ENCODE measurements around the gene SOWAHA. TPM values are rescaled to one million over a fixed set of nuclear protein-coding genes. Genes with fewer than 3 reads are reported as not detected.

The SOWAHA gene
- total RNA-seq, 1 donor = under 0.01 TPM

GRCh38 chr5:132840313-132840712 is 27.2 kb downstream of the SOWAHA start:
- no peaks in the 10 kb centered on the region for H3K79me2 ChIP-seq (ENCODE audit: insufficient read depth, low read length)
- H3K4me3 ChIP-seq (ENCODE audit: insufficient read depth, low read length) = no peak overlapping the region
- TF ChIP-seq CTCF (IDR thresholded peaks at IDR 0.05; ENCODE audit: extremely low read depth, low read depth, low read length) = no peak
- no peak overlapping the region for H3K27ac ChIP-seq (ENCODE audit: low read depth, low read length)
- H4K20me1 ChIP-seq (ENCODE audit: insufficient read depth, low read length) = no peaks in the 10 kb centered on the region
- peaks cover 24% of the 10 kb centered on the region for H3K4me1 ChIP-seq (ENCODE audit: insufficient read depth, low read length)
- no peak for DNase-seq (ENCODE audit: insufficient read length, low spot score, missing footprints)
- no peaks in the 10 kb centered on the region for H3K27me3 ChIP-seq (ENCODE audit: insufficient read depth, low read length)
- H3K4me2 ChIP-seq (ENCODE audit: insufficient read depth, low read length) = peak overlapping the region; percentile 37
- H3K36me3 ChIP-seq (ENCODE audit: insufficient read depth, low read length) = no peaks in the 10 kb centered on the region
- peak overlapping the region; percentile 74 for H2AFZ ChIP-seq (ENCODE audit: low read length)
- H3K9me3 ChIP-seq (ENCODE audit: low read depth, low read length) = no peaks in the 10 kb centered on the region

DNA sequence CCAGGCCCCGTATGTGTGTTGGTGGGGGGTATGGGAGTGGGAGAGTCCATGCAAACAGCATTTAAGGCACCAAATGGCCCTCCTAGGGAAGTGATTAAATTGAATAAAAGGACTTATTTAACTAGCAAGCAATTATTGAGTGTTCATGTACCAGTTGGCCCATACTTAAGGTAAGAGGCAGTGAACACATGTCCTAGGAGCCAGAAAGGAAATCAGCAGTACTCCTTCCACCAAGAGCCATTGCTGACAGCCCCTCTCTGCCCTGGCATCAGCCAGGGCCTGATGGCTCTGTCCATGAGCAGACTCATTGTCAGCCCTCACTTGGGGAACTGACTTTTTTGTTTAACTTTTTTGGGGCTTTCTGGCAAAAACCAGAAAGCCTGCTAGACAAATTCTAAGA is 27.8 kb downstream of the SOWAHA start:
- H3K36me3 ChIP-seq (ENCODE audit: insufficient read depth, low read length) = no peaks in the 10 kb centered on the region
- peak; percentile 48 for DNase-seq (ENCODE audit: insufficient read length, low spot score, missing footprints)
- no peak overlapping the region for H3K4me2 ChIP-seq (ENCODE audit: insufficient read depth, low read length)
- H3K9me3 ChIP-seq (ENCODE audit: low read depth, low read length) = no peaks in the 10 kb centered on the region
- no peaks in the 10 kb centered on the region for H4K20me1 ChIP-seq (ENCODE audit: insufficient read depth, low read length)
- no peak overlapping the region for H2AFZ ChIP-seq (ENCODE audit: low read length)
- TF ChIP-seq CTCF (IDR thresholded peaks at IDR 0.05; ENCODE audit: extremely low read depth, low read depth, low read length) = no peak
- no peaks in the 10 kb centered on the region for H3K27me3 ChIP-seq (ENCODE audit: insufficient read depth, low read length)
- no peaks in the 10 kb centered on the region for H3K79me2 ChIP-seq (ENCODE audit: insufficient read depth, low read length)
- H3K4me1 ChIP-seq (ENCODE audit: insufficient read depth, low read length) = peaks cover 24% of the 10 kb centered on the region
- H3K27ac ChIP-seq (ENCODE audit: low read depth, low read length) = no peak overlapping the region
- no peak overlapping the region for H3K4me3 ChIP-seq (ENCODE audit: insufficient read depth, low read length)

DNA sequence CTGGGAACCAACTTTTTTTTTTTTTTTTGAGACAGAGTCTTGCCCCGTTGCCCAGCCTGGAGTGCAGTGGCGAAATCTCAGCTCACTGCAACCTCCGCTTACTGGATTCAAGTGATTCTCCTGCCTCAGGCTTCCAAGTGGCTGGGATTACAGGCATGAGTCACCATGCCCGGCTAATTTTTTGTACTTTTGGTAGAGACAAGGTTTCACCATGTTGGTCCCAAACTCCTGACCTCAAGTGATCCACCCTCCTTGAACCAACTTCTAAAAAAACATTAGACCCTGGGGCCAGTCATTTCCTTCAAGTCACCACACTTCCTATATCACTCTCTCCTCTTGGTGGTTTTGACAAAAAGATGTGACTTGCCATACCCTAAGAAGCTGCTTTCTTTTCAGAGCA is 28.2 kb downstream of the SOWAHA start:
- H3K27ac ChIP-seq (ENCODE audit: low read depth, low read length) = no peak overlapping the region
- TF ChIP-seq CTCF (IDR thresholded peaks at IDR 0.05; ENCODE audit: extremely low read depth, low read depth, low read length) = no peak
- peaks cover 24% of the 10 kb centered on the region for H3K4me1 ChIP-seq (ENCODE audit: insufficient read depth, low read length)
- H3K36me3 ChIP-seq (ENCODE audit: insufficient read depth, low read length) = no peaks in the 10 kb centered on the region
- H3K4me3 ChIP-seq (ENCODE audit: insufficient read depth, low read length) = no peak overlapping the region
- H4K20me1 ChIP-seq (ENCODE audit: insufficient read depth, low read length) = no peaks in the 10 kb centered on the region
- no peaks in the 10 kb centered on the region for H3K9me3 ChIP-seq (ENCODE audit: low read depth, low read length)
- no peak overlapping the region for H2AFZ ChIP-seq (ENCODE audit: low read length)
- H3K27me3 ChIP-seq (ENCODE audit: insufficient read depth, low read length) = no peaks in the 10 kb centered on the region
- DNase-seq (ENCODE audit: insufficient read length, low spot score, missing footprints) = peak; percentile 2
- H3K4me2 ChIP-seq (ENCODE audit: insufficient read depth, low read length) = no peak overlapping the region
- H3K79me2 ChIP-seq (ENCODE audit: insufficient read depth, low read length) = no peaks in the 10 kb centered on the region

DNA sequence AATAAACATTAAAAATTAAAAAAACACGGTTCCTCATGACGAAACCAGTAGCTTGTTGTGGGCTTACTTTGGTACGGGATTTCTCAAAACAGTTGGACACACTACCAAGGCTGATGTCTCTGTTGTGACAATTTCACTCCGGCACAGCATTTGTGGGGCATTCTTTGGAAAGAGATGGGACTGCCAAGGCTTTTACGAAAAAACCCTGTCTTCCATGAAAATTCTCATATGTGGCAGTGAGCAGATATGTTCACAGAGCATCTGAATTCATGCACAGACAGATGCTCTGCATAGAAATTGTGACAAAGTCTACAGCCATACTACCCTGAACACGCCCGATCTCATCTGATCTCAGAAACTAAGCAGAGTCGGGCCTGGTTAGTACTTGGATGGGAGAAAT is 35.2 kb downstream of the SOWAHA start:
- Histone ChIP-seq H3K4me3 (ENCODE audit: insufficient read depth, low read length) (no peak overlapping the region), H4K20me1 (ENCODE audit: insufficient read depth, low read length) (no peaks in the 10 kb centered on the region), H3K79me2 (ENCODE audit: insufficient read depth, low read length) (no peaks in the 10 kb centered on the region), H3K36me3 (ENCODE audit: insufficient read depth, low read length) (no peaks in the 10 kb centered on the region), H3K27ac (ENCODE audit: low read depth, low read length) (no peak overlapping the region), H2AFZ (ENCODE audit: low read length) (no peak overlapping the region), H3K4me2 (ENCODE audit: insufficient read depth, low read length) (no peak overlapping the region), H3K9me3 (ENCODE audit: low read depth, low read length) (no peaks in the 10 kb centered on the region), H3K27me3 (ENCODE audit: insufficient read depth, low read length) (no peaks in the 10 kb centered on the region), H3K4me1 (ENCODE audit: insufficient read depth, low read length) (no peaks in the 10 kb centered on the region)
- TF ChIP-seq CTCF (IDR thresholded peaks at IDR 0.05; ENCODE audit: extremely low read depth, low read depth, low read length) = no peak
- no peak for DNase-seq (ENCODE audit: insufficient read length, low spot score, missing footprints)
